WI38 (cell line): Measurements from ENCODE around the gene MANBA.
"Not testable (repeated sequence)": the region's sequence is repeated elsewhere in the genome, so short reads cannot be mapped to it uniquely, and the experiment has no call there.

Experiments
- H3K4me3 ChIP-seq: 2 replicates; pipeline ENCODE4 v1.5.1; 2011; ENCODE audit warnings: low read depth, mild to moderate bottlenecking, control low read depth, low read length
- TF ChIP-seq, protein P1 (sequence below): IDR thresholded peaks from 2 replicates; pipeline ENCODE4 v1.5.1; 2012; ENCODE audit warnings: low read depth, mild to moderate bottlenecking, control low read depth, low read length

Gene MANBA

DNA sequence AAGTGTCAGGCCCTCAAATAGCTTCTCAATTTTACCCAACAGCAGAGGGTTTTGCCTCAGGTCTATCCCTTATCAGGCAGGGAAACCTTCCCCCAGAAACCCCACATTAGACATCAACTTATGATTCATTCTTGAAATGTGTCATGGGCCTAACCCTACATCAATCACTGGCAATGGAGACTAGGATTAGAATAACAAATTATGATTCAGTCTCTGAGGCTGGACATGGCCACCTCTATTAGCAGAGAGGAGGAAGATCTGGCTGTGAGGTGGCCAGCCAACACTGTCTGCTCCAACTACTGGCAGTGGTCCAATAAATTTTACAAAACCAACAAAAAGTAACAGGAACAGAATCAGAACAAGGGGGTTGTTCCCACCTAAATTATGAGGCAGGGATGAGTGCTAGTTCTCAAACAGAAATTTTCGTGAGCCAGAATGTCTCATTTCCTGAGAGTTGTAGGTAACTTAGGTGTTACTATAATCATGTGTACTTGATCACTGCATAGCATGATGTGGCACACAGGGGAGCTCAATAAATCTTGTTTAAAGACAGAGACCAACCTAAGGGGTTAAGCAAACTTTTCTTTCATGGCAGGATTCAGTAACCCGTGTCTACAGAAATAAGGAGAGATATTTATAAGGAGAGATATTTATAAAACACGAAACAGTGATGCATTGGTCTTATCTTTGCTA lies 132.8 kb downstream of the MANBA start:
- no peak overlapping the region for H3K4me3 ChIP-seq
- TF ChIP-seq, protein P1, sequence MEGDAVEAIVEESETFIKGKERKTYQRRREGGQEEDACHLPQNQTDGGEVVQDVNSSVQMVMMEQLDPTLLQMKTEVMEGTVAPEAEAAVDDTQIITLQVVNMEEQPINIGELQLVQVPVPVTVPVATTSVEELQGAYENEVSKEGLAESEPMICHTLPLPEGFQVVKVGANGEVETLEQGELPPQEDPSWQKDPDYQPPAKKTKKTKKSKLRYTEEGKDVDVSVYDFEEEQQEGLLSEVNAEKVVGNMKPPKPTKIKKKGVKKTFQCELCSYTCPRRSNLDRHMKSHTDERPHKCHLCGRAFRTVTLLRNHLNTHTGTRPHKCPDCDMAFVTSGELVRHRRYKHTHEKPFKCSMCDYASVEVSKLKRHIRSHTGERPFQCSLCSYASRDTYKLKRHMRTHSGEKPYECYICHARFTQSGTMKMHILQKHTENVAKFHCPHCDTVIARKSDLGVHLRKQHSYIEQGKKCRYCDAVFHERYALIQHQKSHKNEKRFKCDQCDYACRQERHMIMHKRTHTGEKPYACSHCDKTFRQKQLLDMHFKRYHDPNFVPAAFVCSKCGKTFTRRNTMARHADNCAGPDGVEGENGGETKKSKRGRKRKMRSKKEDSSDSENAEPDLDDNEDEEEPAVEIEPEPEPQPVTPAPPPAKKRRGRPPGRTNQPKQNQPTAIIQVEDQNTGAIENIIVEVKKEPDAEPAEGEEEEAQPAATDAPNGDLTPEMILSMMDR = no peak

- no peak overlapping the region for H3K4me3 ChIP-seq
- TF ChIP-seq, protein P1 = no peak
Measured at GRCh38 chr4:102625232-102625930, 135.4 kb downstream of the MANBA start.

DNA sequence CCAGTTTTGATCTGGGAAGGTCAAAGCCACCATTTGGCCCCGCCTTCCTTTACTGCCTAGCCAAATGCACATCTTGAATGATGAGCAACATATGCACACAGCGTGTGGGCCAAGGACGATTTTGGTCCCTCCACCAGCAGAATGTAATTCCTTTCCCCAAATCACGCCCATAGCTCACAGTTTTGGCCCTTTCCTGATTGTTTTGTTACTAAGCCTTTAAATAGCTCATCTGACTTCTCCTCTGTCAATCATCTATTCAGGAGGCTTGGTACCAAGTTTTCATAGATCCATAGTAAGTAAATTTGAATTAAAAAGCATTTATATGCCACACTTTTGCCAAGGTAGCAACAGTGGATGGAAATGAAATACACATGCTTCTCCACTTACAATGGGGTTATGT lies 136.3 kb downstream of the MANBA start:
- TF ChIP-seq, protein P1 = no peak
- no peak overlapping the region for H3K4me3 ChIP-seq

GRCh38 chr4:102623622-102624021 lies 137.1 kb downstream of the MANBA start:
- H3K4me3 ChIP-seq = no peak overlapping the region
- TF ChIP-seq, protein P1 = peak; percentile 42

DNA sequence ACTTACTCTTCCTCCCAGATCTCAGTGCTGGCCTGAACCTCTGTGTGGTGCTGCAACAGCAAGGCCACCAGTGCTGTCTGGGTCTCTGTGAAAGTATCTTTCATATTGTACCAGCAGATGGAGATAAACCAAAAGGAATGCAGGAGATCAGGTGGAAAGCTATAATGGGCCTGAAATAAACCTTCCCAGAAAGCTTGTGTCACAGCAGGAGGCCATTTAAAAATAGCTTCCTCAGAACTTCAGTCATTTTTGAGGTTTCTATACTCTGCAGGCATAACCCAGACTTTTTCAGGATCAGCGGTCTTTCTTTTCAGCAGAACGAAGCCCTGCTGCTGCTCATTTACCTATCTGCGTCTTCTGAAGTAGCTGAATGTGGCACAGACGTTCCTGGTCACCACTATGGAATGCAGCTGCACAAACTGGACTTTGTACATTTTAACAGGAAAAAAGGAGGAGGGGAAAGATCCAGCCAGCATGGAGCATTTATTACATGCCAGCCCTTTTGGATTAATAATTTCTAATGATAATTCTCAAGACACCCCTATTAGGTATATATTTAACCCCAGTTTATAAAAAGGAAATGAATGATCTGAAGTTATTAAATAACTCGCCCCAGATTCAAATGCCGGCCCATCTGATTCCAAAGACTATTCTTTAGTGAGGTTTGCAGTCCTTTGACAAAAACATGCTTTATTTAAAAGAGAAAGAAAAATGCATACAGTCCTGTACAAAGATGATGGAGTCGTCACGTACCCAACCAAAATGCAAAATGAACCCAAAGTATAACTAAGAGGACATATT lies 139.9 kb downstream of the MANBA start:
- TF ChIP-seq, protein P1 = peak; percentile 35; the same call in 1 of the 2 replicates
- H3K4me3 ChIP-seq = peak overlapping the region; percentile 7; the same call in 1 of the 2 replicates

DNA sequence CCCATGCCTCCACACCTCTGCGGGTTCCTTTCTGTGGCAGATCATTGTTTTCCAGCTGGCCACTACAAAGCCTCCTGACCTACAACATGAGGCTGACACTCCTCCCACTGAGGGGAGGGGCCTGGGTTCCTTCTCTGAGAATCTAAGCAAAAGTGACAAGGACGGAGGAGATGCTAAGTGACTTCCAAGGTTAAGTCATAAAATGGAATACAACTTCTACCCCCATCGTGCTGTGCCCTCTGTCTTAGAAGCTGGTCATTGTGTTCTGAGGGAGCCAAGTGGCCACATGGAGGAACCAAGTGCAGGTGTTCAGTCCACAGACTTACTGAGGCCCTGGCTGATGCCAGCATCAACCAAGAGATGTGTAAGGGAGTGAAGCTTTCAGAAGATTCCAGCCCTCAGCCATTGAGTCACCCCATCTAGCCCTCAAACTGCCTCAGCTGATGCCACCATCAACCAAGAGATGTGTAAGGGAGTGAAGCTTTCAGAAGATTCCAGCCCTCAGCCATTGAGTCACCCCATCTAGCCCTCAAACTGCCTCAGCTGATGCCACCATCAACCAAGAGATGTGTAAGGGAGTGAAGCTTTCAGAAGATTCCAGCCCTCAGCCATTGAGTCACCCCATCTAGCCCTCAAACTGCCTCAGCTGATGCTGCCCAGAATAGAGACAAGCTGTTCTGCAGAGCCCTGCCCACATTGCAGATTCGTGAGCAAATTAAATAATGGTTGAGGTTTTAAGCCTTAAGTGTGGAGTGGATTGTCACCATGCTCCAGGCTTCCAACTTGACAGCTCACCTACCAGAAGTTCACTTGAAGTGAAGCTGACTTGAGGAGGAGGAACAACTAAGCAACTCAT lies 140.8 kb downstream of the MANBA start:
- not testable (repeated sequence) for H3K4me3 ChIP-seq

DNA sequence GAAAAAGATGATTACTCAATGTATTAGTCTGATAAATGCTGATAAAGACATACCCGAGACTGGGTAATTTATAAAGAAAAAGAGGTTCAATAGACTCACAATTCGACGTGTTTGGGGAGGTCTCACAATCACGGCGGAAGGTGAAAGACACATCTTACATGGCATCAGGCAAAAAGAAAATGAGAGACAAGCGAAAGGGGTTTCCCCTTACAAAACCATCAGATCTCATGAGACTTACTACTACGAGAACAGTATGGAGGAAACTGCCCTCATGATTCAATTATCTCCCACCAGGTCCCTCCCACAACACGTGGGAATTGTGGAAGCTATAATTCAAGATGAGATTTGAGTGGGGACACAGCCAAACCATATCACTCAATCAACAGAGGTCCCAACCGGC lies 141.7 kb downstream of the MANBA start:
- H3K4me3 ChIP-seq = not testable (repeated sequence)
